ENCODE measurements around the gene STAC3. TPM values are rescaled to one million over a fixed set of nuclear protein-coding genes. Genes with fewer than 3 reads are reported as not detected.
A peak's percentile ranks its signal among the peaks of the same experiment; 100 is the strongest.

STAC3 gene
- total and polyA plus RNA-seq, 7 donors = 0.41 to 4.6 (median 1.8) TPM

DNA sequence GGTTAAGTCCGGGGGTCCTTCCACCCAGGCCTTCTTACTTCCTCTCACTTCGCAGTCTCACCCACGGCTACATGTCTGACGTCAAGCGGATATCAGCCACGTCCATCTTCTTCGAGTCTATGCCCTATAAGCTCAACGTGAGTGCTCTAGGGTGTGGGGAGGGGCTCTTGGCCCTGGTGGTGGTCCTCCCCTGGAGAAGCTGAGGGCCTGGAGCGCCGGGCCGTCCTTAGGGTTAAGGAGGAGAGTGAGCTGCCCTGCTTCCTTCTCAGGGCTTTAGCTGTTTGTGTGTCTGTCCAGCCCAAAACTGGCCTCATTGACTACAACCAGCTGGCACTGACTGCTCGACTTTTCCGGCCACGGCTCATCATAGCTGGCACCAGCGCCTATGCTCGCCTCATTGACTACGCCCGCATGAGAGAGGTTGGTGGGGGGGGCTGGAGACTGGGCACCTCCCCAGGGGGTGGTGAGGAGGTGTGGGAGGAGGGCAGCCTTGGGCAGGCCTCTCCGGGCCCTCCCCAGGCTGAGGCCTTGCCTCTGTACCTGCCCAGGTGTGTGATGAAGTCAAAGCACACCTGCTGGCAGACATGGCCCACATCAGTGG lies 18.7 kb downstream of the STAC3 start:
- no peak overlapping the region for H3K27ac ChIP-seq
- peaks cover 0 to 23% (median 15%) of the 10 kb centered on the region in 4 donors for H3K4me1 ChIP-seq
- no peak for TF ChIP-seq POLR2AphosphoS5 (IDR thresholded peaks at IDR 0.05)
- TF ChIP-seq CTCF (IDR thresholded peaks at IDR 0.05) = no peak
- no peak for TF ChIP-seq POLR2A (IDR thresholded peaks at IDR 0.05)
- TF ChIP-seq EP300 (IDR thresholded peaks at IDR 0.05) = no peak
- intact Hi-C loops (cut with DNase I) = no loop called here
- H3K9me3 ChIP-seq = no peaks in the 10 kb centered on the region
- 93 to 94% methylated on average over 19 of the region's 19 CpGs for WGBS, 2 donors
- H3K4me3 ChIP-seq = no peak overlapping the region
- no peak for DNase-seq
- H3K27me3 ChIP-seq = peaks cover 5 to 30% (median 25%) of the 10 kb centered on the region in 3 donors
- peaks cover 4 to 39% (median 20%) of the 10 kb centered on the region in 4 donors for H3K36me3 ChIP-seq

DNA sequence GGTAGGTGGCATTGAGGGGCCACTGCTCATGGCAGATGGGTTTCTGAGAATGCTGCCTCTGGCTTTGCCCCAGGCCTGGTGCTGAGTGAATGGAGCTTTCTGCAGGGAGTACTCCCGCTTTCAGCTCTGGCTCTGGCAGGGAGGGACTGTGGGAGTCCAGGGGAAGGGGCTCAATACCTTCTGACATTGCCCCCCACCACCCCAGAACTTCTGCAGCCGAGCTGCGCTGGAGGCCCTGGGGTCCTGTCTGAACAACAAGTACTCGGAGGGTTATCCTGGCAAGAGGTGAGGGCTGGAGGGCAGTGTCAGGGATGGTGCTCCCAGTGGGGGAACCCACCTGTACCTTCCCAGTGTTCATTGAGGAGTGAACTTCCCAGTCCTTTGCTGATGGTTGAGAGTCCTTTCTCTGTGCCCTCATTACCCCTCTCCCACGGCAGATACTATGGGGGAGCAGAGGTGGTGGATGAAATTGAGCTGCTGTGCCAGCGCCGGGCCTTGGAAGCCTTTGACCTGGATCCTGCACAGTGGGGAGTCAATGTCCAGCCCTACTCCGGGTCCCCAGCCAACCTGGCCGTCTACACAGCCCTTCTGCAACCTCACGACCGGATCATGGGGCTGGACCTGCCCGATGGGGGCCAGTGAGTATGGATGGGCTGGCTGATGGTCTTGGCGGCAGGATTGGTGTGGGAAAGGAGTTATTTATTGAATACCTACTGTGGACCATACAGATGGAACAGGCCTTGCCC lies 19.5 kb downstream of the STAC3 start:
- H3K27me3 ChIP-seq = peaks cover 10 to 30% (median 23%) of the 10 kb centered on the region in 3 donors
- no peak overlapping the region for H3K27ac ChIP-seq
- DNase-seq = no peak
- peaks cover 4 to 39% (median 20%) of the 10 kb centered on the region in 4 donors for H3K36me3 ChIP-seq
- 94 to 95% methylated on average over 13 of the region's 13 CpGs for WGBS, 2 donors
- no peak for TF ChIP-seq EP300 (IDR thresholded peaks at IDR 0.05)
- no peak for TF ChIP-seq POLR2A (IDR thresholded peaks at IDR 0.05)
- TF ChIP-seq POLR2AphosphoS5 (IDR thresholded peaks at IDR 0.05) = no peak
- no peak for TF ChIP-seq CTCF (IDR thresholded peaks at IDR 0.05)
- peaks cover 0 to 27% (median 18%) of the 10 kb centered on the region in 4 donors for H3K4me1 ChIP-seq
- intact Hi-C loops (cut with DNase I) = no loop called here
- H3K9me3 ChIP-seq = no peaks in the 10 kb centered on the region
- H3K4me3 ChIP-seq = no peak overlapping the region

DNA sequence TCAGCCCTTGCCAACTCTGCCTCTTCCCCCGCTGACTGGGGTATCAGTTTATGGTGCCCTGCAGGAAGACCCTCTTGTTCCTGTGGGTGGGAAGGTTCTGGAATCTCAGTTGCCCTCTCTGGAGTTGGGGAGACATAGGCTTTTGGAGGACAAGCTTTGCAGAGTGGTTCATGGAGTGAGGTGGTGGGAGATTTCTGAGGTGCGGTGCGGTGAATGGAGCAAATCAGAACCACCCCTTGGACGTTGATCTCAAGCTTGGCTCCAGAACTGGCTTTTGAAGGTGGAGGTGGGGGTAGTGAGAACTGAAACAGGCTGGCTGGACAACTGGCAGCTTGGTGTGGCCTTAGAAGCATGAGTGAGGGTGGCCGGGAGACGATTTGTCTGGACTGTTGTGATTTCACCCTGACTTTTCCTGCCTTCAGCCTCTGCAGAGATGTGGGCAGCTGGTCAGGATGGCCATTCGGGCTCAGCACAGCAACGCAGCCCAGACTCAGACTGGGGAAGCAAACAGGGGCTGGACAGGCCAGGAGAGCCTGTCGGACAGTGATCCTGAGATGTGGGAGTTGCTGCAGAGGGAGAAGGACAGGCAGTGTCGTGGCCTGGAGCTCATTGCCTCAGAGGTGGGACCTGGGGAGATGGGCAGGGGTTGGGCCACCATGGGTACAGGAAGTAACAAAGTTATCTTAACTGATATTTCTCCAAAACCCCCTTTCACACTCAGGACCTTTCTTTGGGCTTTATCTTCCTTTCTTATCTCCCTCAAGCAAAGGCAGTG lies 20.4 kb downstream of the STAC3 start:
- WGBS, 2 donors = 56 to 65% methylated on average over 10 of the region's 10 CpGs
- peaks cover 14 to 30% (median 23%) of the 10 kb centered on the region in 3 donors for H3K27me3 ChIP-seq
- peaks cover 0 to 30% (median 20%) of the 10 kb centered on the region in 4 donors for H3K4me1 ChIP-seq
- H3K27ac ChIP-seq = peak overlapping the region in 1 of 4 donors; percentile 79
- H3K36me3 ChIP-seq = peaks cover 4 to 39% (median 20%) of the 10 kb centered on the region in 4 donors
- H3K9me3 ChIP-seq = no peaks in the 10 kb centered on the region
- intact Hi-C loops (cut with DNase I) = no loop called here
- peak overlapping the region; percentile 43 to 71 (median 56) for H3K4me3 ChIP-seq
- no peak for TF ChIP-seq CTCF (IDR thresholded peaks at IDR 0.05)
- TF ChIP-seq POLR2AphosphoS5 (IDR thresholded peaks at IDR 0.05) = no peak
- TF ChIP-seq EP300 (IDR thresholded peaks at IDR 0.05) = no peak
- TF ChIP-seq POLR2A (IDR thresholded peaks at IDR 0.05) = peak in 1 of 2 donors; percentile 4
- no peak for DNase-seq

- peak within 1 kb of the TSS; percentile 50 to 79 (median 69) for H3K27ac ChIP-seq
- peaks cover 22 to 32% (median 28%) of the 10 kb centered on the region in 3 donors for H3K27me3 ChIP-seq
- DNase-seq = peak; percentile 97
- peaks cover 0 to 37% (median 27%) of the 10 kb centered on the region in 4 donors for H3K4me1 ChIP-seq
- H3K36me3 ChIP-seq = peaks cover 4 to 37% (median 20%) of the 10 kb centered on the region in 4 donors
- 0 to 1% methylated on average over 42 of the region's 42 CpGs for WGBS, 2 donors
- TF ChIP-seq CTCF (IDR thresholded peaks at IDR 0.05) (peak in 2 of 4 experiments; percentile 1 to 3), POLR2AphosphoS5 (IDR thresholded peaks at IDR 0.05) (peak in 2 of 4 donors; percentile 51 to 67), POLR2A (IDR thresholded peaks at IDR 0.05) (no peak)
- H3K9me3 ChIP-seq = no peaks in the 10 kb centered on the region
- H3K4me3 ChIP-seq = peak within 1 kb of the TSS; percentile 43 to 71 (median 56)
- intact Hi-C loops (cut with DNase I) = no loop called here
These were observed 21.2 kb downstream of the STAC3 start, which contains the start of gene SHMT2 for GRCh38 chr12:57229634-57230380. TSS of gene SHMT2 (plus strand) at chr12:57229711. CDS start at chr12:57229779, 68 bp downstream.

Data from sigmoid colon (tissue), 7 donors.